Hematopoietic multipotent progenitor cell treated with erythropoietin and hydrocortisone succinate and interleukin-3 and kit ligand, for 6 days (in vitro differentiated cells): ENCODE data around the gene SNORC.

ENCODE experiments used
- DNase-seq: peaks from one replicate; pipeline ENCODE4 v3.0.0-alpha.2; 2015

SNORC gene

GRCh38 chr2:232927793-232928550 is 57.9 kb downstream of the SNORC start:
- peak; percentile 21 for DNase-seq
